Measurements from ENCODE around the gene CFAP73.

The CFAP73 gene

DNA sequence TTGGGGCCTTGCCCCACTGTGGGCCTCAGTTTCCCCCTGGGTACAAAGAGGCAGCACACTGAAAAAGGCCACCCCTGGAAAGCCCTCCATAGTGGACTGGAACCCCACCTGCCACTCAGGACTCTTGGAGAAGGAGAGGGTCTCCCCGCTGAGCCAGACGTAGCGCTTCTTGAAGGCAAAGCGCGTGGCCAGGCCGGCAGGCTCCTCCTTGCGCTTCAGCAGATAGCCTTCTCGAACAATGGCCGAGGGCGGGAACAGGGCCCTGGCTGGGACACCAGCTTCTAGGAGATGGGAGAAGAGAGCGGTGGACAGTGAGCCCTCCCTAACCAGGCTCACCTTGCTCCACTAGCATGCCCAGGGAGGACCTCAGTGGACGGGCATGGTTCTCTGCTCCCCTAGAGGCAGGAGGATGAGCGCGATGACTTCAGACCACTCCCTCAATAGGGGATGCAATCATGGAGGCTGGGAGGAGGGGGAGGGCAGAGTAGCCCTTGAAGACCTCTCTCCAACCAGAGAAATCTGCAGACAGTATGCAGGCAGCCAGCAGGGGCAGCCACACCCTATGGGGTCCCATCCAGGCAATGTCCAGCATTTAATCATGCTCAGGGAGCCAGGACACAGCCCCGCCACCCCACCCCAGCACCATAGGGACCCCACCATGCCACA lies 43.8 kb upstream of the CFAP73 start:
- no peak overlapping the region for H3K4me3 ChIP-seq (ENCODE audit: control insufficient read depth, low read depth, low read length)
- TF ChIP-seq, protein P1, sequence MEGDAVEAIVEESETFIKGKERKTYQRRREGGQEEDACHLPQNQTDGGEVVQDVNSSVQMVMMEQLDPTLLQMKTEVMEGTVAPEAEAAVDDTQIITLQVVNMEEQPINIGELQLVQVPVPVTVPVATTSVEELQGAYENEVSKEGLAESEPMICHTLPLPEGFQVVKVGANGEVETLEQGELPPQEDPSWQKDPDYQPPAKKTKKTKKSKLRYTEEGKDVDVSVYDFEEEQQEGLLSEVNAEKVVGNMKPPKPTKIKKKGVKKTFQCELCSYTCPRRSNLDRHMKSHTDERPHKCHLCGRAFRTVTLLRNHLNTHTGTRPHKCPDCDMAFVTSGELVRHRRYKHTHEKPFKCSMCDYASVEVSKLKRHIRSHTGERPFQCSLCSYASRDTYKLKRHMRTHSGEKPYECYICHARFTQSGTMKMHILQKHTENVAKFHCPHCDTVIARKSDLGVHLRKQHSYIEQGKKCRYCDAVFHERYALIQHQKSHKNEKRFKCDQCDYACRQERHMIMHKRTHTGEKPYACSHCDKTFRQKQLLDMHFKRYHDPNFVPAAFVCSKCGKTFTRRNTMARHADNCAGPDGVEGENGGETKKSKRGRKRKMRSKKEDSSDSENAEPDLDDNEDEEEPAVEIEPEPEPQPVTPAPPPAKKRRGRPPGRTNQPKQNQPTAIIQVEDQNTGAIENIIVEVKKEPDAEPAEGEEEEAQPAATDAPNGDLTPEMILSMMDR (IDR thresholded peaks at IDR 0.05; ENCODE audit: control insufficient read depth, insufficient read depth, low read depth, low read length, missing control alignments), result no peak
- no peak for DNase-seq (ENCODE audit: low read depth)

DNA sequence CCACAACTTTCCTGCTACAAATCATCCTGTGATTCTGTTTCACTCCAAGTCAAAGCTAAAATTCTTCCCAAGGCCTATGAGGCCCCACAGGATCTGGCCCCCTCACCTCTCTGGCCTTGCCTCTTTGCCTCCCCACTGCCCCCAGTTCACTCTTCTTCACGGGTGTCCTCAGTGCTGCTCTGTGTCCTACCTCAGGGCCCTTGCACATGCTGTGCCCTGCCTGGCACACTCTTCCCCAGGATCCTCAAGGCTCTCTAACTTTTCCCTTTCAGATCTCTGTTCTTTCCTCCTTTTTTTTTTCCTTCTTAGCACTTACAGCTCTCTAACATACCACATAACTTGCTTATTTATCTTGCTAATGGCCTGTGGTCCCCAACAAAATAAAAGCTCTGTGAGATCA lies 43.2 kb upstream of the CFAP73 start:
- no peak for DNase-seq (ENCODE audit: low read depth)
- no peak overlapping the region for H3K4me3 ChIP-seq (ENCODE audit: control insufficient read depth, low read depth, low read length)
- TF ChIP-seq, protein P1 (IDR thresholded peaks at IDR 0.05; ENCODE audit: control insufficient read depth, insufficient read depth, low read depth, low read length, missing control alignments), result no peak

DNA sequence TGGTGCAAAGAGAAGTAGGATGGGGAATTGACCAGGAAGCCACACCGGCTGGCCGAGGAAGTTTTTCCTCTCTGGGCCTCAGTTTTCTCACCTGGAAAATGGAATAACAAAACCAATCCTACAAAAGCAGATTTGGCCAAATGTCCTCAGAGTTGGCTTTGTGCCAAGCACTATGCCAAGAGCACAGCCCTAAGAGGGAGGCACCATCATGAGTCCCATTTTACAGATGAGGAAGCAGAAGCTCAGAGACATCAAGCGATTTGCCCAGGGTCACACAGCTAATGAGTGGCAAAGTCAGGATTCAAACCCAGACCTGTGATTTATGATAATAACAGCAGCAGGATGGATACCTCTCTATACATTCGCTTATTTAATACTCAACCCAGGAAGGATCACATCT lies 41.2 kb upstream of the CFAP73 start:
- no peak for DNase-seq (ENCODE audit: low read depth)
- TF ChIP-seq, protein P1 (IDR thresholded peaks at IDR 0.05; ENCODE audit: control insufficient read depth, insufficient read depth, low read depth, low read length, missing control alignments), result no peak
- no peak overlapping the region for H3K4me3 ChIP-seq (ENCODE audit: control insufficient read depth, low read depth, low read length)

DNA sequence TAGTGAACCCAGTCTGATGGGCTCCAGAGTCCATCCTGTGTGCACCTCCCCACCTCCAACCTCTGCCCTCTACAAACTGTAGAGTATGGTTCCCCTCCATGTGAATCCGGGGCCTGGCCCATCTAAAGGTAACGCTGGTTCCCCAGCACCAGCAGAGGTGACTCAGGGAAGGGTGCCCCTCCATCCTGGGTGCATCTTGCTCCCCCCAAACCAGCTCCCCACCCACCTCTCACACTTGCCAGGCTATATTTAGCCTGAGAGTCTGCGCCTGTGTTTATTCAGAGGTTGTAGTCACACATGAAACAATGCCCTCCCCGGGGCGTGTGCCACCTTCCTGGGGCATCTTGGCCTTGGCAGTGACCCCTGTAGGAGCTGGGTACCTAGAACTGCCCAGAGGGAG lies 40.2 kb upstream of the CFAP73 start:
- TF ChIP-seq, protein P1 (IDR thresholded peaks at IDR 0.05; ENCODE audit: control insufficient read depth, insufficient read depth, low read depth, low read length, missing control alignments), result no peak
- DNase-seq (ENCODE audit: low read depth), result no peak
- H3K4me3 ChIP-seq (ENCODE audit: control insufficient read depth, low read depth, low read length), result no peak overlapping the region

DNA sequence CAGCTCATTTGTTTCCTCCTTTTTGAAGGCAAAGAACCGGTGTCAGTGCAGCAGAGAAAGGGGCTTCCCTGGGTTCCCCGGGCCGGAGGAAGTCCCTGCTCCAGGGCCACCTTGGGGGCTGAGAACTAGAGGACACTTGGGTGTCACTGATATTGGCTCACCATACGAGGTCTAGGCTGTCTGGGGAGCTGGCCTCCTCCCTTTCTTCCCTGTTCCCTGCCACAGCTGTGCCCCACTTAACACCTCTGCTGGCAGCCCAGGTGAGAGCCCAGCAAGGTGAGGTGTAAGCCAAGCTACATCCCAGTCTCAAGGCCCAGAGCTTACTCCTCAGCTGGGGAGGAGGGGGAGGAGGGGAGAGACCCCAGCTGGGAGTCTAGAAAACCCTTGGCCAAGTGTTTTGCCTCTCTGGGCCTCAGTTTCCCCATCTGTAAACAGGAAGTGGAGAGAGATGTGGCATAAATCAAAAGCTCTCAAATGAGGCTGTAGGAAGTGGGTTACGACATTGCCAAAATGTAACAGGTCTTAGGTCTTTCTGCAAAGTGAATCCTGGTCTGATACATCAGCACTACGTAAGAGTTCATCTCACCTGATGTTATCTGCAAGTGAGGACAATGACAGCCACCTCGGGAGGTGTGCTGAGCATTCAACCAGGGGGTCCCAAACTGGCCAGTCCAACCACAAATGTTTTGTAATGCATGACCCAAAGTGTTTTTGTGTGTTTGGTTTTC lies 39.5 kb upstream of the CFAP73 start:
- DNase-seq (ENCODE audit: low read depth), result no peak
- no peak overlapping the region for H3K4me3 ChIP-seq (ENCODE audit: control insufficient read depth, low read depth, low read length)
- TF ChIP-seq, protein P1 (IDR thresholded peaks at IDR 0.05; ENCODE audit: control insufficient read depth, insufficient read depth, low read depth, low read length, missing control alignments), result no peak

DNA sequence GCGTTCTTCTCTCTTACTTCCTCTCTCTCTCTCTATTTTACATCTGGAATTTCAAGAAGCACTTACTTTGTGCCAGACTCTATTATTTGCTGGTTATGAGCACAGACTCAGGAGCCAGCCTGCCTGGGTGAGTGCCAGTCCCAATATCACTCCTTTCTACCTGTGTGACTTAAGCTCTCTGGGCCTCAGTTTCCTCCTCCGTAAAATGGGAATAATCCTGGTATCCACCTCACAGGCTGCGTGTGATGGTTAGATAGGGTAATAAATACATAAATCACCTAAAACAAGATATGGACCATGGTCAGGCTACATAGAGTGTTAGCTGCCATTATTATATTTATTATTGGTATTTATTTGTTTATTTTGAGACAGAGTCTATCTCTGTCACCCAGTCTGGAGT lies 38.3 kb upstream of the CFAP73 start:
- TF ChIP-seq, protein P1 (IDR thresholded peaks at IDR 0.05; ENCODE audit: control insufficient read depth, insufficient read depth, low read depth, low read length, missing control alignments), result no peak
- DNase-seq (ENCODE audit: low read depth), result no peak
- H3K4me3 ChIP-seq (ENCODE audit: control insufficient read depth, low read depth, low read length), result no peak overlapping the region

All from AG09309 (cell line).